HepG2 (cell line): Measurements from ENCODE around the gene HSPB2. TPM values are rescaled to one million over a fixed set of nuclear protein-coding genes. Genes with fewer than 3 reads are reported as not detected.
A peak's percentile ranks its signal among the peaks of the same experiment; 100 is the strongest.

Experiments used
- CCAR2 ChIP-seq: fragments of 200-400 bp; formaldehyde crosslinking; optimal IDR thresholded peaks from 2 replicates; pipeline ENCODE3; 2018; ENCODE audit warnings: low read depth, mild to moderate bottlenecking, low read length, moderate library complexity
- CREB1 ChIP-seq, 2 experiments: fragments of 450-650 bp in 1 of 2; IDR thresholded peaks; 2 replicates each; pipeline ENCODE4 v1.6.1; 2016 to 2017; ENCODE audit warnings: control low read depth in 1 of 2, mild to moderate bottlenecking in 1 of 2, missing compliant biosample characterization in 1 of 2, missing genetic modification characterization in 1 of 2
- E2F1 ChIP-seq: sonication (generic); formaldehyde crosslinking; IDR thresholded peaks from 2 replicates; pipeline ENCODE4 v1.5.0; 2020; ENCODE audit warnings: missing genetic modification reagents
- GLI4 ChIP-seq: sonication (generic); formaldehyde crosslinking; IDR thresholded peaks from 2 replicates; pipeline ENCODE4 v1.5.1; 2020; ENCODE audit warnings: missing genetic modification reagents, mild to moderate bottlenecking, moderate library complexity, borderline replicate concordance
- KMT2A ChIP-seq: sonication (generic); formaldehyde crosslinking; IDR thresholded peaks from 2 replicates; pipeline ENCODE4 v1.4.0; 2020; ENCODE audit warnings: missing genetic modification reagents
- MYC ChIP-seq: sonication (generic); formaldehyde crosslinking; IDR thresholded peaks from 2 replicates; pipeline ENCODE4 v1.9.0; 2021; ENCODE audit warnings: missing genetic modification reagents, borderline replicate concordance
- POGZ ChIP-seq: sonication (generic); formaldehyde crosslinking; IDR thresholded peaks from 2 replicates; pipeline ENCODE4 v1.4.0; 2020; ENCODE audit warnings: mild to moderate bottlenecking, missing genetic modification reagents
- RFX1 ChIP-seq: fragments of 450-650 bp; IDR thresholded peaks from 2 replicates; pipeline ENCODE4 v1.6.1; 2017
- TEAD3 ChIP-seq: optimal IDR thresholded peaks from 2 replicates; pipeline ENCODE3; 2016; ENCODE audit warnings: borderline replicate concordance
- ZBTB26 ChIP-seq: IDR thresholded peaks from 2 replicates; pipeline ENCODE4 v1.6.1; 2016; ENCODE audit warnings: missing compliant biosample characterization, missing genetic modification reagents, borderline replicate concordance
- ZBTB8A ChIP-seq: sonication (generic); formaldehyde crosslinking; IDR thresholded peaks from 2 replicates; pipeline ENCODE4 v1.4.0; 2020; ENCODE audit warnings: mild to moderate bottlenecking, low read depth, missing genetic modification reagents, borderline replicate concordance
- ZFP36L1 ChIP-seq: sonication (generic); formaldehyde crosslinking; IDR thresholded peaks from 2 replicates; pipeline ENCODE4 v1.8.0; 2022; ENCODE audit warnings: mild to moderate bottlenecking, missing genetic modification reagents, moderate library complexity
- ZFP82 ChIP-seq: sonication (generic); formaldehyde crosslinking; IDR thresholded peaks from 2 replicates; pipeline ENCODE4 v1.5.1; 2020; ENCODE audit warnings: mild to moderate bottlenecking, missing genetic modification reagents, borderline replicate concordance
- ZNF274 ChIP-seq: sonication (generic); formaldehyde crosslinking; IDR thresholded peaks from 2 replicates; pipeline ENCODE4 v1.5.1; 2020; ENCODE audit warnings: mild to moderate bottlenecking, missing genetic modification reagents
- ZNF280D ChIP-seq: sonication (generic); formaldehyde crosslinking; IDR thresholded peaks from 2 replicates; pipeline ENCODE4 v1.5.1; 2020; ENCODE audit warnings: mild to moderate bottlenecking, missing genetic modification reagents
- ZNF513 ChIP-seq: sonication (generic); formaldehyde crosslinking; conservative IDR thresholded peaks from 2 replicates; pipeline ENCODE4 v1.5.0; 2020; ENCODE audit warnings: missing genetic modification reagents
- ZNF557 ChIP-seq: sonication (generic); formaldehyde crosslinking; IDR thresholded peaks from 2 replicates; pipeline ENCODE4 v1.4.0; 2020; ENCODE audit warnings: missing genetic modification reagents
- ZNF558 ChIP-seq: sonication (generic); formaldehyde crosslinking; IDR thresholded peaks from 2 replicates; pipeline ENCODE4 v1.9.0; 2022; ENCODE audit warnings: mild to moderate bottlenecking, missing genetic modification reagents, borderline replicate concordance
- ZNF772 ChIP-seq: sonication (generic); formaldehyde crosslinking; IDR thresholded peaks from 2 replicates; pipeline ENCODE4 v1.5.0; 2020; ENCODE audit warnings: mild to moderate bottlenecking, missing genetic modification reagents
- polyA plus RNA-seq, 8 experiments: library from polyadenylated mRNA; depleted of rRNA in 3 of 8; stranded (reverse) in 7 of 8; unstranded in 1 of 8; fragments of >200 nt; fragmentation: Illumina TruSeq in 4 of 8; extraction: Trizol in 4 of 8; gene quantifications; 2 replicates each; pipeline versions ENCODE4 v1.2.1 to v1.2.3, GENCODE V29; 2011 to 2016; ENCODE audit warnings: low read depth in 4 of 8, missing spikeins in 1 of 8, mixed read lengths in 1 of 8; ENCODE audit not compliant: insufficient read depth in 1 of 8
- total RNA-seq, 5 experiments: library from RNA; depleted of rRNA; stranded (reverse); fragments of >200 nt; fragmentation: Illumina TruSeq; extraction: Trizol; gene quantifications; 2 replicates each; pipeline ENCODE4 v1.2.3, GENCODE V29; 2016; ENCODE audit warnings: low read depth in 1 of 5
- TF ChIP-seq, protein P1 (sequence below): sonication (generic); formaldehyde crosslinking; IDR thresholded peaks from 2 replicates; pipeline ENCODE4 v1.4.0; 2020; ENCODE audit warnings: low read depth, mild to moderate bottlenecking, missing genetic modification reagents

Gene HSPB2
- total and polyA plus RNA-seq, 2 of the 13 experiments (the other 11 are each of a cell fraction or from before 2014, with no cell fraction given) = 0.04 TPM; not detected in 1

GRCh38 chr11:111878849-111879636 is 33.5 kb upstream of the HSPB2 start, which contains the start of the genes CFAP68 and FDXACB1 (continued):
- TF ChIP-seq POGZ (CRISPR knock-in tag) (peak; percentile 100), ZNF558 (CRISPR knock-in tag) (no peak), ZBTB26 (peak; percentile 51; the same call in 1 of the 2 replicates), E2F1 (CRISPR knock-in tag) (peak; percentile 74), ZNF274 (CRISPR knock-in tag) (peak; percentile 52; the same call in 1 of the 2 replicates), CREB1 (IDR thresholded peaks at IDR 0.05) (peak; percentile 99), CREB1 (CRISPR knock-in tag; IDR thresholded peaks at IDR 0.05) (peak; percentile 100), ZNF280D (peak; percentile 87), ZNF513 (CRISPR knock-in tag) (no peak), ZNF557 (CRISPR knock-in tag) (0 out of 2 replicates have a peak, but pooled peaks have one; percentile 40), ZFP82 (CRISPR knock-in tag) (0 out of 2 replicates have a peak, but pooled peaks have one; percentile 80), RFX1 (no peak), GLI4 (CRISPR knock-in tag) (peak; percentile 72; the same call in 1 of the 2 replicates), MYC (CRISPR knock-in tag) (peak; percentile 87), ZFP36L1 (CRISPR knock-in tag) (0 out of 2 replicates have a peak, but pooled peaks have one; percentile 72), ZNF772 (CRISPR knock-in tag) (peak; percentile 73), KMT2A (CRISPR knock-in tag) (peak; percentile 82), CCAR2 (peak; percentile 26), ZBTB8A (CRISPR knock-in tag) (no peak), TEAD3 (peak; percentile 82)
- TF ChIP-seq, protein P1, sequence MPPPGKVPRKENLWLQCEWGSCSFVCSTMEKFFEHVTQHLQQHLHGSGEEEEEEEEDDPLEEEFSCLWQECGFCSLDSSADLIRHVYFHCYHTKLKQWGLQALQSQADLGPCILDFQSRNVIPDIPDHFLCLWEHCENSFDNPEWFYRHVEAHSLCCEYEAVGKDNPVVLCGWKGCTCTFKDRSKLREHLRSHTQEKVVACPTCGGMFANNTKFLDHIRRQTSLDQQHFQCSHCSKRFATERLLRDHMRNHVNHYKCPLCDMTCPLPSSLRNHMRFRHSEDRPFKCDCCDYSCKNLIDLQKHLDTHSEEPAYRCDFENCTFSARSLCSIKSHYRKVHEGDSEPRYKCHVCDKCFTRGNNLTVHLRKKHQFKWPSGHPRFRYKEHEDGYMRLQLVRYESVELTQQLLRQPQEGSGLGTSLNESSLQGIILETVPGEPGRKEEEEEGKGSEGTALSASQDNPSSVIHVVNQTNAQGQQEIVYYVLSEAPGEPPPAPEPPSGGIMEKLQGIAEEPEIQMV (CRISPR knock-in tag) = peak; percentile 58; the same call in 1 of the 2 replicates
